ENCODE data around the gene FBN3. TPM values are rescaled to one million over a fixed set of nuclear protein-coding genes. Genes with fewer than 3 reads are reported as not detected.

FBN3 gene
- total RNA-seq, 4 donors from 2014 or later, result 0.05 to 0.17 TPM; not detected in 2

DNA sequence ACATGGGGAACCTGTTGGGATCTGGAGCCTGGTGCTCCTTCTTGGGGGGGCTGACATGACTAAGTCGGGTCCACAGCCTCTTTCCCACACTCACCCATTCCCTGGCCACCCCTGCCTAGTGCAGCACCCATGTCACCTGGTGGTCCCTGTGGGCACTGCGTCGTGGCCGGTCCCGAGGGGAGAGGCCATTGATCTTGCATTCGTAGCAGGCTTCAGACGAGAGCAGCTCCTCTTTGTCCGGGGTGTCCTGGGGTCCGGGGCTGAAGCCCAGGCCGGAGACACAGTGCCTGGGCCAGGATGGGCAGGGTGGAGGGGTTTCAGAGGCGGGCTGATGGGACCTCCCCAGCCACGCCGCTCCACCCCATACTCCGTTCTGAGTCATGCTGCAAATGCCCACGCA is 77.5 kb downstream of the FBN3 start:
- WGBS, result 60% methylated on average over 1 of the region's 15 CpGs
- H3K27ac ChIP-seq, result no peak overlapping the region
- H3K4me3 ChIP-seq, result no peak overlapping the region
- no peak for DNase-seq (ENCODE audit: low spot score in 2 of 2)
- H3K36me3 ChIP-seq, result no peaks in the 10 kb centered on the region
- H3K9me3 ChIP-seq, result peaks cover 4% of the 10 kb centered on the region
- no peak for TF ChIP-seq EP300 (IDR thresholded peaks at IDR 0.05)
- TF ChIP-seq POLR2AphosphoS5 (IDR thresholded peaks at IDR 0.05), result no peak
- TF ChIP-seq, protein P1, sequence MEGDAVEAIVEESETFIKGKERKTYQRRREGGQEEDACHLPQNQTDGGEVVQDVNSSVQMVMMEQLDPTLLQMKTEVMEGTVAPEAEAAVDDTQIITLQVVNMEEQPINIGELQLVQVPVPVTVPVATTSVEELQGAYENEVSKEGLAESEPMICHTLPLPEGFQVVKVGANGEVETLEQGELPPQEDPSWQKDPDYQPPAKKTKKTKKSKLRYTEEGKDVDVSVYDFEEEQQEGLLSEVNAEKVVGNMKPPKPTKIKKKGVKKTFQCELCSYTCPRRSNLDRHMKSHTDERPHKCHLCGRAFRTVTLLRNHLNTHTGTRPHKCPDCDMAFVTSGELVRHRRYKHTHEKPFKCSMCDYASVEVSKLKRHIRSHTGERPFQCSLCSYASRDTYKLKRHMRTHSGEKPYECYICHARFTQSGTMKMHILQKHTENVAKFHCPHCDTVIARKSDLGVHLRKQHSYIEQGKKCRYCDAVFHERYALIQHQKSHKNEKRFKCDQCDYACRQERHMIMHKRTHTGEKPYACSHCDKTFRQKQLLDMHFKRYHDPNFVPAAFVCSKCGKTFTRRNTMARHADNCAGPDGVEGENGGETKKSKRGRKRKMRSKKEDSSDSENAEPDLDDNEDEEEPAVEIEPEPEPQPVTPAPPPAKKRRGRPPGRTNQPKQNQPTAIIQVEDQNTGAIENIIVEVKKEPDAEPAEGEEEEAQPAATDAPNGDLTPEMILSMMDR (IDR thresholded peaks at IDR 0.05), result no peak
- TF ChIP-seq POLR2A (IDR thresholded peaks at IDR 0.05), result no peak
- H3K27me3 ChIP-seq, result peaks cover 3% of the 10 kb centered on the region
- no peaks in the 10 kb centered on the region for H3K4me1 ChIP-seq

DNA sequence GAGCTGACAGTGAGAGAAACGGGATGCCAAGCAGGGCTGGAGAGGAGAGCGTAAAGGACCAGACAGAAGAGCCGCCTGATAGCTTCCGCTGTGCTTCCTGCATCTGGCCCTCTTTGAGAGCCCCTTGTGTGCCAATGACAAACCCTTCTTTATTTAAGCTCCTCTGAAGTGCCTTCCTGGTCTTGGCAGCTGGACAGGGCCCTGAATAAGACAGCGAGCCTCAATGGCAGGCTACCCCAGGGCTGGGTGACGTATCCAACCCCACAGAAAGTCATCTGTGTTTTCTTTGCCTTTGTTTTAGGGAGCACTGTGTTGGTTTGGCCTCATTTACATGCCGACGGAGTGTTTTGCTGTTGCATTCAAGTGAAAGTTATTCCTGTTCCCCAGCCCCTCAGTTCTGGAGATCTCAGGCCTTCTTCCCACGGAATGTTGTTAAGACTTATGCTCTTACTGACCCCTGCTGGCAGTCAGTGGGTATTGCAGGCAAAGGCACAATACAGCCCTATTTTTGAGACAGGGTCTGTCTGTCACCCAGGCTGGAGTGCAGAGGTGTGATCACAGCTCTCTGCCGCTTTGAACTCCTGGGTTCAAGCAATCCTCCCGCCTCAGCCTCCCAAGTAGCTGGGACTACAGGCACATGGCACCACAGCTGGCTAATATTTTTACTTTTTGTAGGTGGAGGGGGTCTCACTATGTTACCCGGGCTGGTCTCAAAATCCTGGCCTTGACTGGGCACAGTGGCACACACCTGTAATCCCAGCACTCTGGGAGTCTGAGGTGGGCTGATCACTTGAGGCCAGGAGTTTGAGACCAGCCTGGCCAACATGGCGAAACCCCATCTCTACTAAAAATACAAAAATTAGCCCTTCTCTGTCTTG is 80.1 kb downstream of the FBN3 start:
- peaks cover 3% of the 10 kb centered on the region for H3K27me3 ChIP-seq
- no peaks in the 10 kb centered on the region for H3K36me3 ChIP-seq
- H3K27ac ChIP-seq, result no peak overlapping the region
- peaks cover 2% of the 10 kb centered on the region for H3K9me3 ChIP-seq
- WGBS, result 78% methylated on average over 11 of the region's 13 CpGs
- DNase-seq (ENCODE audit: low spot score in 2 of 2), result no peak
- TF ChIP-seq EP300 (IDR thresholded peaks at IDR 0.05), result no peak
- TF ChIP-seq, protein P1 (IDR thresholded peaks at IDR 0.05), result peak; percentile 5 to 13
- H3K4me3 ChIP-seq, result no peak overlapping the region
- H3K4me1 ChIP-seq, result no peaks in the 10 kb centered on the region

DNA sequence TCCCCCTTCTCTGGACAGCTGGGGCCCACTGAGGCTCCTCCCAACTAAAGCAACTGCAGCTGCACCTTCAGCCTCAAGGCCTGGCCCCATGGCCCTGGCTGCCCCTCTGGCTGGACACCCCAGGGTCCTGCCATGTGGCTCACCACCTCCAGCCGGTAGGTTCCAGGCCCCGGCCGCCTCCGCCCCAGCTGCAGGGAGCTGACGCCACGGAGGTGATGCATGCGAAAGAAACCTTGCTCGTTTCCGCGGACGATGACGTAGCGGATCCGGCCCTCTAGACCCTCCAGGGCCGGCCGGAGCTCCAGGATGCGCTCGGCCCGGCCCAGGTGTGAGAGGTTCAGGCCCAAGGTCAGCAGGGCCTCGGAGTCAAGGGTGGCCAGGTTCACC is 83.5 kb downstream of the FBN3 start:
- Histone ChIP-seq H3K4me1 (no peaks in the 10 kb centered on the region), H3K36me3 (no peaks in the 10 kb centered on the region), H3K9me3 (no peaks in the 10 kb centered on the region), H3K27ac (no peak overlapping the region), H3K4me3 (no peak overlapping the region), H3K27me3 (no peaks in the 10 kb centered on the region)
- DNase-seq (ENCODE audit: low spot score in 2 of 2), result no peak
- TF ChIP-seq POLR2A (IDR thresholded peaks at IDR 0.05) (no peak), EP300 (IDR thresholded peaks at IDR 0.05) (no peak), POLR2AphosphoS5 (IDR thresholded peaks at IDR 0.05) (no peak)
- TF ChIP-seq, protein P1 (IDR thresholded peaks at IDR 0.05), result no peak
- 100% methylated on average over 8 of the region's 20 CpGs for WGBS

DNA sequence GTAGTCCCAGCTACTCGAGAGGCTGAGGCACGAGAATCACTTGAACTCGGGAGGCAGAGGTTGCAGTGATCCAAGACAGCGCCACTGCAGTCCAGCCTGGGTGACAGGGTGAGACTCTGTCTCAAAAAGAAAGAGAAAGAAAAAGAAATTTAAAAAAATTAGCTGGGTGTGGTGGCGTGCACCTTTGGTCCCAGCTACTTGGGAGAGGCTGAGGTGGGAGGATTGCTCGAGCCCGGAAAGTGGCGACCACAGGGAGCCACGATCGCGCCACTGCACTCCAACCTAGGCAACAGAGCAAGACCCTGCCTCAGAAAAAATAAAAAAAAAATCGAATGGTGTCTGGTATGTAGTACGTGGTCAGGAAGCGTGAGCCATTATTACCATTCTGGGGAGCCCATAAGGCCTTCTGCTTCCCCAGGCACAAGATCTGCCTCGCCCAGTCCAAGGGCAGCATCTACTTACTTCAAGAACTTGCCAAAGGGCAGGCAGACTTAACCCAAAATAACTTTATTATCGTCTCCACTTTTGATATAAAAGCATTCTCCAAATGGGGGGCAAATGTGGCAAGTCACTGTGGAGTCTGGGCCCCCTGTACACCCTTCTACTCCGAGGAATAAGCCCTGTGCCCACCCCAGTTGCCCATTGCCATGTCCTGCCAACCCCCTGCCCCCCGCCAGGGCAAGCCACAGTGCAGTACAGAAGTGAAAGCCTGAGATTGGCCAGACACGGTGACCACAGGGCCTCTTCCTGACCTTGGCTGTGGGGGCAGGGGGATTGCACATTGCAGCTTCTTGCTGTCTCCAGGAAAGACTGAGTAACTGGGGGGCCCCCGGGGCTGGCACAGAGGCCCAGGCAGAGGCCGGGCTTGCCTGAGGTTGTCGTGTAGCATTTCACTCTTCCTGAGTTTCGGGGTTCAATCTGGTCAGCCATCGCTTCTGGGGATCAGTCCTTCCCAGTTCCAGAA is 84.2 kb downstream of the FBN3 start:
- H3K27ac ChIP-seq, result no peak overlapping the region
- no peaks in the 10 kb centered on the region for H3K9me3 ChIP-seq
- no peaks in the 10 kb centered on the region for H3K27me3 ChIP-seq
- no peaks in the 10 kb centered on the region for H3K36me3 ChIP-seq
- H3K4me3 ChIP-seq, result no peak overlapping the region
- DNase-seq (ENCODE audit: low spot score in 2 of 2), result no peak
- WGBS, result 89% methylated on average over 23 of the region's 24 CpGs
- no peaks in the 10 kb centered on the region for H3K4me1 ChIP-seq
- TF ChIP-seq, protein P1 (IDR thresholded peaks at IDR 0.05), result no peak
- no peak for TF ChIP-seq POLR2A (IDR thresholded peaks at IDR 0.05)
